ENCODE data around the gene KCND3. TPM values are rescaled to one million over a fixed set of nuclear protein-coding genes. Genes with fewer than 3 reads are reported as not detected.

Gene KCND3
- total RNA-seq, 4 donors from 2014 or later, result 2.4 to 6.0 (median 3.9) TPM

DNA sequence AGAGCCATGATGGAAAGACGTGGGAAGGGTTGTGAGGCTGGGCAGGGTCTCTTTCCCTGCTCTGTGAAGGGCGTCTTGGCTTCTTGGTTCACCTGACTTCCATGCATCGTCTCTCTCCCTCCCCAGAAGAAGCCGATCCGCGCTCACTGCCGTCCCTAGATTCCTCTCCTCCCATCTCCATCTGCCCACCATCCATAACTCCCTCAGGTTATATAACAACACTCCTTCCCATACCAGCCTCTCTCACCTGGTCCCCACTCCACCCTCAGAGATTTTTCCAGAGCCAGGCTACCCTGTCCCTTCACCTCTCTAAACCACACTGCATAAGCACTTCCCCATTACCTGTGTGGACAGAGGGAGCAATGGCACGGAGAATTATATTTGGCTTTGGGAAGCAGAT, 6.0 kb downstream of the KCND3 start:
- peaks cover 0 to 3% (median 0%) of the 10 kb centered on the region in 3 donors for H3K4me1 ChIP-seq
- intact Hi-C loops (cut with DNase I), result no loop called here
- 81 to 87% methylated on average over 8 of the region's 8 CpGs for WGBS, 2 donors
- peaks cover 0 to 19% (median 0%) of the 10 kb centered on the region in 4 donors for H3K27me3 ChIP-seq
- no peak overlapping the region for H3K27ac ChIP-seq
- H3K36me3 ChIP-seq, result peaks cover 0 to 12% (median 0%) of the 10 kb centered on the region in 3 donors
- H3K4me3 ChIP-seq, result no peak overlapping the region
- no peaks in the 10 kb centered on the region for H3K9me3 ChIP-seq
- DNase-seq, result no peak
- TF ChIP-seq, protein P1, sequence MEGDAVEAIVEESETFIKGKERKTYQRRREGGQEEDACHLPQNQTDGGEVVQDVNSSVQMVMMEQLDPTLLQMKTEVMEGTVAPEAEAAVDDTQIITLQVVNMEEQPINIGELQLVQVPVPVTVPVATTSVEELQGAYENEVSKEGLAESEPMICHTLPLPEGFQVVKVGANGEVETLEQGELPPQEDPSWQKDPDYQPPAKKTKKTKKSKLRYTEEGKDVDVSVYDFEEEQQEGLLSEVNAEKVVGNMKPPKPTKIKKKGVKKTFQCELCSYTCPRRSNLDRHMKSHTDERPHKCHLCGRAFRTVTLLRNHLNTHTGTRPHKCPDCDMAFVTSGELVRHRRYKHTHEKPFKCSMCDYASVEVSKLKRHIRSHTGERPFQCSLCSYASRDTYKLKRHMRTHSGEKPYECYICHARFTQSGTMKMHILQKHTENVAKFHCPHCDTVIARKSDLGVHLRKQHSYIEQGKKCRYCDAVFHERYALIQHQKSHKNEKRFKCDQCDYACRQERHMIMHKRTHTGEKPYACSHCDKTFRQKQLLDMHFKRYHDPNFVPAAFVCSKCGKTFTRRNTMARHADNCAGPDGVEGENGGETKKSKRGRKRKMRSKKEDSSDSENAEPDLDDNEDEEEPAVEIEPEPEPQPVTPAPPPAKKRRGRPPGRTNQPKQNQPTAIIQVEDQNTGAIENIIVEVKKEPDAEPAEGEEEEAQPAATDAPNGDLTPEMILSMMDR (IDR thresholded peaks at IDR 0.05), result no peak
- no peak for TF ChIP-seq POLR2A (IDR thresholded peaks at IDR 0.05)

DNA sequence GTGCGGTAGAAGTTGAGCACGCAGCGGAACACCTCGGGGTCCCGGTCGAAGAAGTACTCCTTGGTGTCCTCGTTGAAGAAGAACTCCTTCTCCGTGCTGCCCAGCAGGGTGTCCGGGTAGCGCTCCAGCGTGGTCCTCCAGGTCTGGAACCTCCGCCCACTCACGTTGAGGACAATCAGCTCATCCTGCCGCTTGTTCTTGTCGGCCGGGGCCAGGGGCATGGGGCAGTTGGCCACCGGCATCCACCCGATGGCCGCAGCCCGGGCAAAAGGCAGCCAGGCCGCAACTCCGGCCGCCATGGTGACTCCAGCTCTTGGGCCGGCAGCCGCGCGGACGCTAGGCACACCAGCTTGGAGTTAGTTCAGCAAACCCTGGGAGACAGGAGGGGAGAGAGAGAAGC, 7.0 kb downstream of the KCND3 start:
- H3K9me3 ChIP-seq, result no peaks in the 10 kb centered on the region
- DNase-seq, result no peak
- peaks cover 0 to 12% (median 0%) of the 10 kb centered on the region in 3 donors for H3K36me3 ChIP-seq
- intact Hi-C loops (cut with DNase I), result no loop called here
- peaks cover 0 to 10% (median 0%) of the 10 kb centered on the region in 4 donors for H3K27me3 ChIP-seq
- H3K4me1 ChIP-seq, result no peaks in the 10 kb centered on the region
- H3K27ac ChIP-seq, result no peak overlapping the region
- H3K4me3 ChIP-seq, result no peak overlapping the region
- no peak for TF ChIP-seq POLR2A (IDR thresholded peaks at IDR 0.05)
- TF ChIP-seq, protein P1 (IDR thresholded peaks at IDR 0.05), result no peak
- 100% methylated on average over 6 to 13 of the region's 28 CpGs for WGBS, 2 donors

DNA sequence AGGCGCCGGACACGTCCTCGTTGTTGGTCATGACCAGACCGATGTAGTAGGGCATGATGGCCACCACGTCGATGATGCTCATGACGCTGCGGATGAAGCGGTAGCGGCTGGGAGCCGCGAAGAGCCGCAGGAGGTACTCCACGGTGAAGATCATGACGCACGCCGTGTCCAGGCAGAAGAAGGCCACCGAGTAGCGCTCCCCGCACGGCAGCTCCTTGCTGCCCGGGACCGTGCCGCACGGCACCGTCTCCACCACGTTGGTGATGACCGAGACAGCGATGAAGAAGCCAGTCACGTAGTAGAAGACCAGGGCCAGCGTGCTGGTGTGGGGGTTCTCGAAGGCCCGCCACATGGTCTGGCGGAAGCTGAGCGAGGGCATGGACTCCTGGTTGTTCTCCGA, 7.6 kb downstream of the KCND3 start:
- DNase-seq, result no peak
- intact Hi-C loops (cut with DNase I), result no loop called here
- Histone ChIP-seq H3K4me3 (no peak overlapping the region), H3K27ac (no peak overlapping the region), H3K9me3 (no peaks in the 10 kb centered on the region), H3K27me3 (peaks cover 0 to 7% (median 0%) of the 10 kb centered on the region in 4 donors), H3K36me3 (peaks cover 0 to 12% (median 0%) of the 10 kb centered on the region in 3 donors), H3K4me1 (no peaks in the 10 kb centered on the region)
- WGBS, 2 donors, result 93 to 95% methylated on average over 23 to 31 of the region's 37 CpGs
- TF ChIP-seq, protein P1 (IDR thresholded peaks at IDR 0.05), result no peak
- TF ChIP-seq POLR2A (IDR thresholded peaks at IDR 0.05), result no peak

DNA sequence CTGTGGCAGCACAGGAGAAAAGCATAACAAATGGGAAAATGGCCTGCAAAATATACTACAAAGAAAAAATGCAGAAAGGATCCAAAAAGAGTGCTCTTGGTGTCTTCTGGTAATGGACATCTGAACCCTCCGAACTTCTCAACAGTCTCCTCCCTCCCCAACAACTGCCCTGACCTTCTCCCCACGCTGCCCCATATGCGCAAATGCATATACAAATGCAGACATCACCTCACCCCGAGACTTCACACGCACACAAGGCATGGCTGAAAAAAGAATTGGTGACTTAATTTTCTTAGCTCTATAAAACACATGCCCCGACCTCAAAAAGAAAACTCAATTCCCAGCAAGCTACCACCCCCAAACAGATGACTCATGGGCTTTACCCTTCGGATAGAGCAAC, 8.4 kb downstream of the KCND3 start:
- no peaks in the 10 kb centered on the region for H3K4me1 ChIP-seq
- WGBS, 2 donors, result 61 to 78% methylated on average over 7 of the region's 7 CpGs
- no peak overlapping the region for H3K27ac ChIP-seq
- no peaks in the 10 kb centered on the region for H3K9me3 ChIP-seq
- TF ChIP-seq POLR2A (IDR thresholded peaks at IDR 0.05), result no peak
- TF ChIP-seq, protein P1 (IDR thresholded peaks at IDR 0.05), result no peak
- H3K4me3 ChIP-seq, result no peak overlapping the region
- peaks cover 0 to 4% (median 0%) of the 10 kb centered on the region in 4 donors for H3K27me3 ChIP-seq
- no peak for DNase-seq
- intact Hi-C loops (cut with DNase I), result no loop called here
- peaks cover 0 to 12% (median 0%) of the 10 kb centered on the region in 3 donors for H3K36me3 ChIP-seq

DNA sequence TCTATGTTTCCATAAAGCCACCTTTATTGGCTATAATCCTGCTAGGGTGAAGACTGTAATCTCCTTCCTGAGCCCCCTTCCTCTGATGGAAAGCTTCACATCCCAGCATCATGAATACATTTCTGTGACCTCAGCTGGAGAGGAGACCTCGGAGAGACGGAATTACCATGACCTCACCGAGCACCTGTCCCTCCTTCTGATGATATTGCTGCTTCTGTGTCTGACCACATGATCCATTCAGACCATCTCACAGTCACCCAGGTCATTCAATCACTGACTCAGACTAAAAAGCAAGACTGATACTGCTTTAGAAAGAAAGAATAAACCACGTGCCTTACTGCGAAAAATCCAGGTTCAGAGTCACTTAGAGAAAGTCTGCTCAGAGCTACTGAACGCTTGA, 8.8 kb downstream of the KCND3 start:
- Histone ChIP-seq H3K4me3 (no peak overlapping the region), H3K9me3 (no peaks in the 10 kb centered on the region), H3K27me3 (peaks cover 0 to 4% (median 0%) of the 10 kb centered on the region in 4 donors), H3K4me1 (no peaks in the 10 kb centered on the region), H3K27ac (no peak overlapping the region), H3K36me3 (peaks cover 0 to 12% (median 0%) of the 10 kb centered on the region in 3 donors)
- WGBS, 2 donors, result 78 to 89% methylated on average over 6 of the region's 6 CpGs
- no peak for DNase-seq
- TF ChIP-seq POLR2A (IDR thresholded peaks at IDR 0.05), result no peak
- TF ChIP-seq, protein P1 (IDR thresholded peaks at IDR 0.05), result no peak
- intact Hi-C loops (cut with DNase I), result no loop called here
